Inflammatory macrophage treated with lipopolysaccharide for 4 hours (primary cell): Measurements from ENCODE around the gene IVD.

Source experiments
- DNase-seq: peaks from one replicate; pipeline ENCODE4 v3.0.0-alpha.2; 2020

Gene IVD

DNA sequence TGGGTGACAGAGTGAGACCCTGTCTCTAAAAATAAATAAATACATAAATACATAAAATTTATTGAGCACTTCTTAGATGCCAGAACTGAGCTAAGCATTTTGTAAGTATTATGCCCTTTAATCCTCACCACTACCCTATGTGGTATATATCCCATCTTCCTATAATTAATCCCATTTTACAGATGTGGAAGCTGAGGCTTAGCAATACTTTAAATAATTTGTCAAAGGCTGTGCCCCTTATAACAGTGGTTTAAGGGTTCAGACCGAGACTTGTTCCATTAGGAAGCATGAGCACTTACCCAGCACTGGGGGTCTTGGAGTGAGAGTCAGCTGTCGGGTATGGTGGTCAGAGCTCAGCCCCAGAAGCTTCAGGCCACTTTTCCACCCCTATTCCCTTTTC, 57.7 kb downstream of the IVD start:
- no peak for DNase-seq

DNA sequence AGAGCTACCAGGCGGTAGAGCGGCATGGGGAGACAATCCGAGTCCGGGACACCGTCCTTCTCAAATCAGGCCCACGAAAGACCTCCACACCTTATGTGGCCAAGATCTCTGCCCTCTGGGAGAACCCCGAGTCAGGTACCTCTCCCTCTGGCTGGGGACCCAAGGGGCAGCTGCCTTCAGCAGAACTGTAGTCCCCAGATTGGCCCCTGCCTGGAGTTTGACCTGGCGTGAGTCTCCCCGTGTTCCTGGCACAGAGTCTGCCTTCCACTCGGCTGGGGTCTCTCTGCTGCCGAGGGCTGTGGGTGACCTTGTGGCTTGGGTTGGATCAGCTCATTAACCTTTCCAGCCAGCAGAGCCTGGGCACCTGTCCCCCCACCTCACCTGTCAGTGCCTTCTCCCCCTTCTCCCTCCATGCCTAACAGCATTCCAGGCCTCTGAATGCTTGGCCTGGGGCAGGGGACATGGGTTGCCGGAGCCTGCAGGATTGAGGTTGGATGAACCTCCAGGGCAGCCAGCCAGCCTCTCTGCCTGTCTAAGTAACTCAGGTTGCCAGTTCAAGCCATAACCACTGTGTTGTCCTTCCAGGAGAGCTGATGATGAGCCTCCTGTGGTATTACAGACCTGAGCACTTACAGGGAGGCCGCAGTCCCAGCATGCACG, 58.4 kb downstream of the IVD start:
- DNase-seq, result no peak

DNA sequence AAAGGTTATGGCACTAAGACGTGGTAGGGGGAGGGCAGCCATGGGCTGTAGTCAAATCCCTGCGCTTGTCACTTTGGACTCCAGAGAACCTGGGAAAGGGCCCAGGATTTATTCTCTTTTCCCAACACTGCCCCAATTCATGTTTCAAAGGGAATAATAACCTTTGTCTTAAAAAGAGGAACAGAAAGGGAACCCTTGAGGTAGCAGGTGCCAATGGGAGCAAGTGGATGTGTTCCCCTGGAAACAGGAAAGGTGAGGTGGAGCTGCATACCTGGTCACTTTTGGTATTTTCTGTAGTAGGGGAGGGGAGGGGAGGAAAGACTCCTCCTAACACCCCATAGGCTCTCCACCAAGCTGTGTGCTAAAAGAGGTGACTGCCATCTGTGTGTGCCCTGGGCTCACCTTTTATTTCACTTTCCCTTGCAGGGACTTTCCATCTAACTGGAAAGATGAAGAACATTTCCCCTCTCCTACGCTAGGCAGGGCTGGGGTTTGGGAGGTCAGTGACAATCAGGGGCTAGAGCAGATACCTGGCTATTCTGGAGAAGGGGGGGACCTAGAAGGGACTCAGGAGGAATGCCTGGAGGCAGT, 59.1 kb downstream of the IVD start:
- no peak for DNase-seq

DNA sequence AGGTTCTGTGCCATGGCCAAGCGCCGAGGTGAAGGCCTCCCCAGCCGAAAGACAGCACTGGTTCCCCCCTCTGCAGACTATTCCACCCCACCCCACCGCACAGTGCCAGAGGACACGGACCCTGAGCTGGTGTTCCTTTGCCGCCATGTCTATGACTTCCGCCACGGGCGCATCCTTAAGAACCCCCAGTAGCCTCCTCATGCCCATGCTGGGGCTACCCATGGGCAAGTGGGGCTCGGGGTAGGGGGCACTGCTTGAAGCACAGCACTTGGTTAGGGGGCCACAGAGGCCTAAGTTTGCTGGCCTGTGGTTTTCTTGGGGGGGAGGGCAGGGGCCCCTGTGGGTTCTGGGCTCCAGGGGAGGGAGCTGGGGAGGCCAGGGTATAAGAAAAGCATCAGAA, 60.3 kb downstream of the IVD start:
- no peak for DNase-seq

DNA sequence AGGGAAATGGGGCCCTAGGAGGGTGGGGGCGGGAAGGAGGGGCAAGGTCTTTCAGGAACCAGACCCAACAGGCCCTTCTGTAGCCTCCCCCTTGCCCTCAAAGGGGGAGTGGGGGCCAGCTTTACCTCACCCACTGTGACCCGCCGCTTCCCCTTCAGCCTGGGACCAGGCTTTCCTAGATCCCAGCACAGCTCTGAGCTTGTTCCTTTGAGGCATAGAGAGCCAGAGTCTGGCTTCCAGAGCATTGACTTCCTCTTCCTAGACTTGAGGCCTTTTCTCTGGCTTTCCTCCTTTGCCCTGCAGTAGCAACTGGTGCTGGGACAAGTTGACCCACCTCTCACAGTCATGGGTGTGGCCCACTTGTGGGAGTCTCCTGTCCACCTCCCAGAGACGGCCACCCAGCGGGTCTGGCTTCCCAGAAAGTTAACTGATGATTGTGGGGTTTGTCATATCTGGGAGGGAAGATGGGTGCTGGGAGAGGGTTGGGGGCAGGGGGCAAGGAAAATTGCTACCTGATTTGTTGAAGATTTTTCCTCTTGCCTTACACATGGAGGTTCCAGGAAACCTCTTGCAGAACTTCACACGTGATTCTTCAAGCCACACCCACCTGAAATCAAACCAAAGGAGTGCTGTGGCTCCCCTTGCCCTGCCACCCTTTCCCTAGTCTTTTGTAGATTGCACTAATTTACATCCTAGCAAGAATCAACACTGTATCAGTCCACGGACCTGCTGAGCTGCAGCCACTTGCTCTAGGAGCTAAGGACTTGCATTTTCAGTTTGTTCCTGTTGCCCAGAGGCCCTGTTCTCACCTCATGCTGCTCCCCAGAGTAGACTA, 61.0 kb downstream of the IVD start:
- peak; percentile 18 for DNase-seq

- no peak for DNase-seq
Measured at GRCh38 chr15:40467261-40467615, 61.6 kb downstream of the IVD start.

- no peak for DNase-seq
Measured at GRCh38 chr15:40468898-40469331, 63.3 kb downstream of the IVD start.

DNA sequence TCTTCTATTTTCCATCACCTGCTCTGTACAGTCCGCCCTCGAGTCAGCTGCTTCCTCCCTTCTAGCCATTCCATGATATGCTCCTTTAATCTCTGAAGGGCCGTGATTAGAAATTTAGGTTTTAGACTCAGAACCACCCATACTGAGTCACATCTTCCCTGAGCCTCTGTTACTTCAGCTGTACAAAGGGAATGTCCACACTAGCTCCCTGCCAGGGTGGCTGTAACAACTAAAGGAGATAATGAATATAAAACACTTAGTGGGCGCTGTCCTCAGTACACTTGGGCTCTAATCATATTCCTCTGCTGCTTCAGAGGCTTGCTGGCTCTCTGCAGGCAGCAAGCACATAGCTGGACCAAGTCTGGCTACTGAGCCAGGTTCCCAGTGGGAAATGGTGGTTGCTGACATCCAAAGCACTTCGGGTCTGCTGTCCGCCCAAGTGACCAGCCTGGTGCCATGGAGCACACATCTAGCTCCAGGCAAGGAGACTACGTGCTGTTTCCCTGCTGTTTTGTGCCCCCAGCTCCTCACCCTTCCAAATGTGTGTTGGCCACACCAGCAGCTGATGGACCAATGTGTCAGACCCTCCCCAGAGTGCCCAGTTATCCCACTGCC, 64.3 kb downstream of the IVD start:
- DNase-seq, result no peak

DNA sequence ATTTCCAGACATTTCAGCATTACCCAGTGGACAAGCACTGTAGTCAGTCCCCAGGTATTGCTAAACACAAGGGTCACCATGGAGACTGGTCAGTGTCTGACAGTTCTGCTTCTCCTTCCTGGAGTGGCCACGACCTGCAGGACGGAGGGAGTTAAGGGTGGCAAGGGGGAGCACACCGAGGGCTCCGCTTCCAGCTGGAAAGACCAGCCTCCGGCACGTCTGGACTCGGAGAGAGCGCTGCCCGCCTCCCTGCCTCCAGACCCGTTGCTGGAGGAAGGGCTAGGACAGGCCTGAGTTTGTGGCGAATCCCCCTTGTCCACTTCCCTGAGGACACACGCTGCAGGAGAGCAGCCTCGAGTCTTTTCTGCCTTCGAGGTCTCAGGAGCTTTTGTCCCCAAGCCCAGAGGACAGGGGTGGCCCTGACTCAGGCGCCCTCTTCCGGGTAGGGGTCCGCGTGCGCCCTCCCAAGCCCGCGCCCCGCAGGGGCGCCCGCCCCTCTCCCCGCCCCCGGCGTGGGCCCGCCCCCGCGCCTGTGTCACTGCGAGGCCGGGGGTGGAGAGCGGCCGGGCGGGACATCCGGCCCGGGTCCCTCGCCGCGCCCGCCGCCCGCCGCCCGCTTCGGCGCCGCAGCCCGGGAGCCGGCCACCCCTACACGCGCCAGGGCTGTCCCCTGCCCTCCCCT, 65.0 kb downstream of the IVD start, which contains the start of gene CHST14:
TSS of gene CHST14 (plus strand) at position 562 of the 682 bp plus-strand sequence. CDS start 230 bp downstream, outside the sequence.
- DNase-seq, result peak; percentile 72
